Left cardiac atrium (tissue), 4 donors: ENCODE data around the gene GNAT2. TPM values are rescaled to one million over a fixed set of nuclear protein-coding genes. Genes with fewer than 3 reads are reported as not detected.

Experiments
- ATAC-seq, 2 donors: fragments of 200-7000 bp; cut with Tn5 transposase; one replicate each; pipeline ENCODE4 v1.9.1; 2020; ENCODE audit warnings: mild to moderate bottlenecking in 2 of 2, moderate library complexity in 2 of 2
- DNase-seq: peaks from one replicate; pipeline ENCODE4 v3.0.0-alpha.2; 2020
- intact Hi-C, 2 donors: fragments of 100-400 bp; cut with DNase I; formaldehyde crosslinking; loops; one replicate each; pipeline versions ENCODE4 v1.14.1 to v1.15.1; 2022 to 2023
- total RNA-seq, 2 donors: library from RNA; stranded (reverse); fragmentation: NEBNext Ultra II Directional; extraction: Animal tissue kit (Norgen Biotek cat#: 25700); gene quantifications; one replicate each; pipeline ENCODE4 v1.2.1, GENCODE V29; 2021
- donor health status: DM: no; HTN: yes; CAD: no.
- donor health status: DM: no; HTN: yes; CAD: no; lungs with severe emphysema.
- donor health status: DM: yes; HTN: yes; CAD: no.
- donor health status: Dilated cardiomyopathy.

Gene GNAT2
- total RNA-seq, 2 donors from 2014 or later, result not detected

GRCh38 chr1:109584766-109585165 is 34.6 kb downstream of the GNAT2 start:
- DNase-seq, result no peak
- intact Hi-C loops, result no loop called here
- no peak for ATAC-seq

GRCh38 chr1:109582021-109582420 is 37.4 kb downstream of the GNAT2 start:
- DNase-seq (no peak), ATAC-seq (no peak)
- intact Hi-C loops, result no loop called here

DNA sequence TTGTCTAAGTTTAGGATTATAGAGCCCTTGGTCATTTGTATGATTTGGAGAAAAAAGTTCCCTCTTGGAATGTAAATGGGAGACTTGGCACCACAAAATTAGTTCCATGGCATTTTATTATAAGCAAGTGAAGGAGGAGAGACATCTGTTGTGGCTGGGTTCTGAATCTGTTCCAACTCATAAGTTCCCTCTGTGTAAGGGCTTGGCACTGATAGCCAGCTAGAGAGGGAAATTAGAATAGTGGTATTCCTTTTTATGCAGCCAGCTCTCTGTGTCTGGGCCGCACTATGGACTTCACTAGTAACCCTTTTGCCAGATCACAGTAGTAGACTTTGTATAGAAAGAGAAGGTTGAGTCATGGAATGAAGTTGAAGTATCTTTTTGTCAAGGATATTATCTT is 39.9 kb downstream of the GNAT2 start:
- DNase-seq (no peak), ATAC-seq (peak; percentile 47 to 54)
- intact Hi-C loops, result no loop called here

GRCh38 chr1:109578947-109579443 is 40.4 kb downstream of the GNAT2 start:
- DNase-seq (no peak), ATAC-seq (no peak)
- intact Hi-C loops, result no loop called here

GRCh38 chr1:109573785-109574184 is 45.6 kb downstream of the GNAT2 start:
- intact Hi-C loops, result no loop called here
- DNase-seq (no peak), ATAC-seq (peak in 1 of 2 donors; percentile 26)

GRCh38 chr1:109570414-109570813 is 49.0 kb downstream of the GNAT2 start:
- ATAC-seq (peak in 1 of 2 donors; percentile 72), DNase-seq (no peak)
- intact Hi-C loops, result no loop called here

GRCh38 chr1:109569323-109569722 is 50.1 kb downstream of the GNAT2 start:
- ATAC-seq (no peak), DNase-seq (no peak)
- intact Hi-C loops, result no loop called here

GRCh38 chr1:109567877-109568672 is 51.3 kb downstream of the GNAT2 start:
- intact Hi-C loops, result no loop called here
- DNase-seq, result no peak
- ATAC-seq, result no peak

- intact Hi-C loops, result no loop called here
- ATAC-seq (no peak), DNase-seq (no peak)
Measured at GRCh38 chr1:109566982-109567381, 52.4 kb downstream of the GNAT2 start.

DNA sequence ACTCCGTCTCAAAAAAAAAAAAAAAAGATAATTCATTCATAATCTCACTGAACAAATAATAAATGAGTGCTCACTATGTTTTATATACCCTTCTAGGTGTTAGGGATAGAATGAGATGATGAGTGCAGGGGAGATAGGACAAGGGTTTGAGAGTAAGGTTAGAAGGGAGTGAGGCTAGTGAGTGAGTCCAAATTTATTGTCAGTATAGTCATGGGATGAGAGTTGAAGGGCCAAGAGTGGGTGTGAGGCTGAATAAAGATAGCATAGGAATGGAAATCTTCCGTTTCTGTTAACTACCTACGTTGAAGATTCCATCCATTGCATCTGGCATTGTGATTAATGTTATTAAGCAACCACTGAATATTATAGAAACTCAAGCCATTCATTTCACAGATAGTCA is 54.2 kb downstream of the GNAT2 start:
- no peak for DNase-seq
- intact Hi-C loops, result no loop called here
- peak in 1 of 2 donors; percentile 43 for ATAC-seq

DNA sequence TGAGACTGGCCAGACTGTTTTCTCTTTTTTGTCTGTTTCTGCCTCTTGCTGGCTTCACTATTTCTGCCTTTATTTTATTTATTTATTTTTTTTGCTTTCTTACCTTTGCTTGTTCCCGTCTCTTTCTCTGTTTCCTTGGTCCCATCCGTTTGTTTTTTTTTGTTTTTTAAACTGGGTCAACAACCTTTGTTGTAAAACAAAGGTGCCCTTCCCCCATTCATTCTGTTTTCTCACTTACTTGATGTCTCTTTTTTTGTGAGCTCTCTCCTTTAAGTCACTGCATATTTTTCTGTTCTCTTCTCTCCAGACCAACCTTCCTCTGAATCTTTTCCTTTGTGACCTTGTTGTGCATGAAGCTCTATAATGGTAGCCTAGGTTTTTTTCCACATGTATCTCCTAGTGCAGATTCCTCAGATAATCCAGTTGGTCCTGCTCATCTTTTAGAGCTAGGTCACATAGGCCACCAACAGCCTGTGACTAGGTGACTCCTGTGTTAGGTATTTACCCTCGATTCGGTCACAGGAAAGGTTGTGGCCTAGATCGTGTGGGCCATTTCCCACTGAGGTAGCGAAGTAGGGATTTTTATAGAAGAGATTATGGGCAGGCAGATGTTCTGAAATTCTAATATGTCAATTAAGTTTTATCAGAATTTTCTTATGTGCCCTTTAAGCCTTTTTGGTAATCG is 55.1 kb downstream of the GNAT2 start:
- no peak for ATAC-seq
- intact Hi-C loops, result no loop called here
- DNase-seq, result no peak

DNA sequence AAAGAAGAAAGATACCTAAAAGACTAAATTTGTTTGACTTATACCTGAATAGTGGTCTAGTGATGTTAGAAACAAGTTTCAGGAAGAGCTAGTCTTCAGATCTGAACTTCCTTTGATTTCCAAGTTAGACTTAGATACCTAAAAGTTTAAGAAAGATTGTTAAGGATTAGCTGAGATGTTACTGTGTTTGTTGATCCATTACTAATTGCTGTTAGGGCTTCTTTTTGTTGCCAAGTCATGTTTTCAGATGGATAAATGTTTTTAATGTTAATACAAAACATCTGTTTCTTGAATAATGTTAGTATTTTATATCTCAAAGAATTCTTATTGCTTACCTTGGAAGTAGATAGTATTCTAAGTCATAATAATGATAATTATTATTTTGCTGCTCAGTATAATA is 59.4 kb downstream of the GNAT2 start:
- intact Hi-C loops, result no loop called here
- ATAC-seq (no peak), DNase-seq (no peak)

GRCh38 chr1:109557520-109557919 is 61.9 kb downstream of the GNAT2 start:
- no peak for ATAC-seq

GRCh38 chr1:109556563-109556962 is 62.9 kb downstream of the GNAT2 start:
- no peak for DNase-seq
- intact Hi-C loops, result no loop called here
- ATAC-seq, result no peak

More at GRCh38 chr1:109557520-109557919, 61.9 kb downstream of the GNAT2 start:
- intact Hi-C loops, result no loop called here
- no peak for DNase-seq

Other genes with a start within 250 kb of the GNAT2 start
- 100 to 1,000 TPM; 139 to 157 TPM for gene SORT1, start 221.7 kb downstream of the GNAT2 start, total RNA-seq
- gene PSMA5, start 193.2 kb downstream of the GNAT2 start, total RNA-seq, result 10 to 100 TPM; 41.5 to 62.8 TPM
- gene SYPL2, start 153.1 kb downstream of the GNAT2 start, total RNA-seq, result 10 to 100 TPM; 12.3 to 15.4 TPM
- gene ATXN7L2, start 135.7 kb downstream of the GNAT2 start, total RNA-seq, result 1 to 10 TPM; 2.5 to 3.4 TPM
- gene CYB561D1, start 125.5 kb downstream of the GNAT2 start, total RNA-seq, result 1 to 10 TPM; 5.8 to 5.9 TPM
- 10 to 100 TPM in 1 of 2 donors, 1 to 10 TPM in 1; 9.3 to 12.6 TPM for gene AMIGO1, start 109.9 kb downstream of the GNAT2 start, total RNA-seq
- gene GPR61, start 79.7 kb downstream of the GNAT2 start, total RNA-seq, result under 1 TPM in 1 of 2 donors, not detected in 1; 0.55 TPM
- gene GNAI3, start 71.0 kb downstream of the GNAT2 start, total RNA-seq, result 1 to 10 TPM; 3.4 to 4.6 TPM
- gene AMPD2, start 221 bp upstream of the GNAT2 start, total RNA-seq, result 10 to 100 TPM; 13.1 to 25.8 TPM
- 10 to 100 TPM; 27.5 to 32.5 TPM for gene GSTM4, start 36.5 kb upstream of the GNAT2 start, total RNA-seq
- gene GSTM2, start 48.4 kb upstream of the GNAT2 start, total RNA-seq, result 10 to 100 TPM; 36.7 to 44.4 TPM
- gene GSTM1, start 68.2 kb upstream of the GNAT2 start, total RNA-seq, result not detected
- 1 to 10 TPM; 3.0 to 6.9 TPM for gene GSTM5, start 92.6 kb upstream of the GNAT2 start, total RNA-seq
- 10 to 100 TPM; 46.8 to 68.7 TPM for gene GSTM3, start 121.4 kb upstream of the GNAT2 start, total RNA-seq
- gene EPS8L3, start 144.3 kb upstream of the GNAT2 start, total RNA-seq, result not detected